PC-3 (cell line): ENCODE data around the gene GRB10. TPM values are rescaled to one million over a fixed set of nuclear protein-coding genes. Genes with fewer than 3 reads are reported as not detected.
"Not testable (repeated sequence)": the region's sequence is repeated elsewhere in the genome, so short reads cannot be mapped to it uniquely, and the experiment has no call there.

Experiments
- ATAC-seq: fragments of 200-7000 bp; cut with Tn5 transposase; 2 replicates; pipeline ENCODE4 v1.9.1; 2020; ENCODE audit warnings: mild to moderate bottlenecking, moderate library complexity
- BruUV-seq: library from RNA; stranded (reverse); fragments of 400-500 nt; replicated peaks from 2 replicates; lab custom pipeline; 2021; lab: Mats Ljungman, UMichigan
- CTCF ChIA-PET: fragments of 300-600 bp; sonication (Branson Sonifier 250); formaldehyde crosslinking; loops from one replicate; lab custom pipeline; 2022; ENCODE audit warnings: antibody characterized with exemption; lab: Charles Lee
- POLR2A ChIA-PET: fragments of 300-600 bp; sonication (Branson Sonifier 250); formaldehyde crosslinking; loops from one replicate; lab custom pipeline; 2022; ENCODE audit warnings: antibody characterized with exemption; ENCODE audit not compliant: unreplicated experiment; lab: Charles Lee
- DNase-seq: peaks from one replicate; pipeline ENCODE4 v3.0.0-alpha.2; 2015
- H2AFZ ChIP-seq: fragments of 300-600 bp; sonication (generic); 2 replicates; pipeline ENCODE4 v1.6.0; 2016; ENCODE audit warnings: antibody characterized with exemption, low read length
- H3F3A ChIP-seq: fragments of 300-600 bp; sonication (generic); one replicate; pipeline ENCODE4 v1.6.0; 2017; ENCODE audit warnings: antibody characterized with exemption, low read length, control low read depth, mild to moderate bottlenecking; ENCODE audit not compliant: unreplicated experiment
- H3K27ac ChIP-seq: fragments of 300-600 bp; sonication (generic); 2 replicates; pipeline ENCODE4 v1.5.1; 2016; ENCODE audit warnings: mild to moderate bottlenecking, low read length
- H3K27me3 ChIP-seq: fragments of 300-600 bp; sonication (generic); 2 replicates; pipeline ENCODE4 v1.6.1; 2016; ENCODE audit warnings: low read length, mixed read lengths
- H3K36me3 ChIP-seq: fragments of 300-600 bp; sonication (generic); 2 replicates; pipeline ENCODE4 v1.6.1; 2016; ENCODE audit warnings: low read depth, mixed run types, low read length, mixed read lengths
- H3K4me1 ChIP-seq: fragments of 300-600 bp; sonication (generic); 2 replicates; pipeline ENCODE4 v1.5.1; 2016; ENCODE audit warnings: low read length; ENCODE audit not compliant: insufficient read depth
- H3K4me2 ChIP-seq: fragments of 300-600 bp; sonication (generic); 2 replicates; pipeline ENCODE4 v1.6.0; 2016; ENCODE audit warnings: low read length
- H3K4me3 ChIP-seq: fragments of 300-600 bp; sonication (generic); 2 replicates; pipeline ENCODE4 v1.5.1; 2016; ENCODE audit warnings: mild to moderate bottlenecking, low read length, mixed read lengths
- H3K79me2 ChIP-seq: fragments of 300-600 bp; sonication (generic); 2 replicates; pipeline ENCODE4 v1.6.1; 2017; ENCODE audit warnings: low read length, mixed read lengths
- H3K9ac ChIP-seq: fragments of 300-600 bp; sonication (generic); 2 replicates; pipeline ENCODE4 v1.6.0; 2016; ENCODE audit warnings: mild to moderate bottlenecking, low read length
- H3K9me2 ChIP-seq: fragments of 300-600 bp; sonication (generic); replicated peaks from 2 replicates; pipeline ENCODE4 v1.6.1; 2016; ENCODE audit warnings: mixed run types, low read length, mixed read lengths
- H3K9me3 ChIP-seq: fragments of 300-600 bp; sonication (generic); 2 replicates; pipeline ENCODE4 v1.6.1; 2016; ENCODE audit warnings: low read length, mixed read lengths
- H4K20me1 ChIP-seq: fragments of 300-600 bp; sonication (generic); 2 replicates; pipeline ENCODE4 v1.6.1; 2016; ENCODE audit warnings: low read length, mixed read lengths
- EZH2 ChIP-seq: fragments of 300-600 bp; sonication (generic); IDR thresholded peaks from one replicate; pipeline ENCODE4 v1.6.1; 2017; ENCODE audit warnings: antibody characterized with exemption, mild to moderate bottlenecking, low read length; ENCODE audit not compliant: unreplicated experiment
- EZH2phosphoT487 ChIP-seq: fragments of 300-600 bp; sonication (generic); IDR thresholded peaks from 2 replicates; pipeline ENCODE4 v1.6.1; 2018; ENCODE audit warnings: mild to moderate bottlenecking, antibody characterized with exemption, low read length, borderline replicate concordance
- intact Hi-C: fragments of 100-400 bp; cut with micrococcal nuclease; formaldehyde crosslinking; loops from 2 replicates; pipeline ENCODE4 v1.9.0; 2023
- total RNA-seq: library from RNA; depleted of rRNA; stranded (reverse); fragments of >200 nt; gene quantifications from 2 replicates; pipeline ENCODE4 v1.2.3, GENCODE V29; 2014
- TF ChIP-seq, protein P1 (sequence below): fragments of 300-600 bp; sonication (generic); conservative IDR thresholded peaks from 2 replicates; pipeline ENCODE4 v1.5.1; 2017; ENCODE audit warnings: antibody characterized with exemption, low read depth, mild to moderate bottlenecking, low read length

The GRB10 gene
- total RNA-seq, 1 experiment from 2014 or later: 61.3 TPM

DNA sequence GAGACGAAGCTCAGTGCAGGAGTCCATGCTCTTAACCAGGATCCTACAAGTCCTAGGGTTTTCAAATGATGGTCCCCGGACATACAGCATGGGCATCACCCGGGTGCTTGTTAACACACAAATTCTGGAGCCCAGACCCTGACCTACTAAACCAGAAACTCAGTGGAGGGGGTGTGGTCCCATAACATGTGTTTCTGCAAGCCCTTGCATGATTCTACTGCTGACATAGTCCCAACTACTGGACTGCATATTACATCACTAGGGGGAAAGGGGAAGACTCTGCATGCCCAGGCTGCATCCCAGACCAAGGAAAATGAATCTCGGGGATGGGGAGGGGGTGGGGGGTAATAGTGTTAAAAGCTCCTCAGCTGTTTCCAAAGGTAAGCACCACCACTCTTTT is 40.3 kb downstream of the GRB10 start:
- DNase-seq (no peak), ATAC-seq (no peak)
- CTCF ChIA-PET: interaction anchor here (0.7 kb wide), 1 partner anchor 303 kb away, joined by 6 read pairs; no protein-coding TSS in a partner anchor
- H3K27ac ChIP-seq: no peak overlapping the region
- POLR2A ChIA-PET: no interaction called here
- no peak overlapping the region for H3K4me2 ChIP-seq
- BruUV-seq: no TSS peak
- TF ChIP-seq EZH2phosphoT487 (no peak), EZH2 (no peak)
- TF ChIP-seq, protein P1, sequence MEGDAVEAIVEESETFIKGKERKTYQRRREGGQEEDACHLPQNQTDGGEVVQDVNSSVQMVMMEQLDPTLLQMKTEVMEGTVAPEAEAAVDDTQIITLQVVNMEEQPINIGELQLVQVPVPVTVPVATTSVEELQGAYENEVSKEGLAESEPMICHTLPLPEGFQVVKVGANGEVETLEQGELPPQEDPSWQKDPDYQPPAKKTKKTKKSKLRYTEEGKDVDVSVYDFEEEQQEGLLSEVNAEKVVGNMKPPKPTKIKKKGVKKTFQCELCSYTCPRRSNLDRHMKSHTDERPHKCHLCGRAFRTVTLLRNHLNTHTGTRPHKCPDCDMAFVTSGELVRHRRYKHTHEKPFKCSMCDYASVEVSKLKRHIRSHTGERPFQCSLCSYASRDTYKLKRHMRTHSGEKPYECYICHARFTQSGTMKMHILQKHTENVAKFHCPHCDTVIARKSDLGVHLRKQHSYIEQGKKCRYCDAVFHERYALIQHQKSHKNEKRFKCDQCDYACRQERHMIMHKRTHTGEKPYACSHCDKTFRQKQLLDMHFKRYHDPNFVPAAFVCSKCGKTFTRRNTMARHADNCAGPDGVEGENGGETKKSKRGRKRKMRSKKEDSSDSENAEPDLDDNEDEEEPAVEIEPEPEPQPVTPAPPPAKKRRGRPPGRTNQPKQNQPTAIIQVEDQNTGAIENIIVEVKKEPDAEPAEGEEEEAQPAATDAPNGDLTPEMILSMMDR: no peak
- H3K27me3 ChIP-seq: no peaks in the 10 kb centered on the region
- peaks cover 74% of the 10 kb centered on the region for H3K79me2 ChIP-seq
- no peaks in the 10 kb centered on the region for H3F3A ChIP-seq
- H3K9ac ChIP-seq: no peak overlapping the region
- H3K9me2 ChIP-seq: no peaks in the 10 kb centered on the region
- H4K20me1 ChIP-seq: peaks cover 33% of the 10 kb centered on the region
- no peak overlapping the region for H3K4me3 ChIP-seq
- H3K4me1 ChIP-seq: peaks cover 20% of the 10 kb centered on the region
- peaks cover 4% of the 10 kb centered on the region for H3K36me3 ChIP-seq
- H3K9me3 ChIP-seq: no peaks in the 10 kb centered on the region
- H2AFZ ChIP-seq: no peak overlapping the region
- intact Hi-C loops: no loop called here

DNA sequence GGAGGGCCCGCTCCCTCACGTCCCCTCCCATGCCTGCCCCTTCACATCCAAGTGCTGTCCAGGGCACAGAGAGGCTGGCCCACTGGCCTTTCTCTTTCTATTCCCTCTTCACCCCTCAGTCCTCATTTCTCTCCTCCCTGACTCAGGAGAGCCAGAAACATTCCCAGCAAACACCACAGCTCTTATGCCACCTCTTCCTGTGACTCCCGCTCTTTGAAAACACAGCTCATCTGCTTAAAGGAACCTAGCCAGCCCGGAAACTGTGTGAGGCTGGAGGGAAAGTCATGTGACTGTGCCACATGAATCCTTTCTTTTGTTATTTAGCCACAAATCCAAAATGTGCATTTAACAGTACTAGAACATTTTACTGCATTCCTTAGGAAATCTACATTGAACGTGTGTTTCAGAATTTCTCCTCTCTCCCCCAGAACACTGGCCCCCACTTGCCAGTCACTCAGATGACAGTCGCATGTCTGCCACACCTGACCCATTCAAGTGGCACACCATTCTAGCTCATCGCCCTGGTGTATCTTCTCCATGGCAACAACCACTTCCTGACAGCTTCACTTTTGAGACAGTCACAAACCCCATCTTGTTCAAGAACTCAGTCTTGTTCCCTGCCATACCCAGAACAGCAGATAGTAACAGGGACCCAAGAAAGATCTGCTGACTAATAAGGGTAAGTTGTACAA is 42.8 kb downstream of the GRB10 start:
- H3F3A ChIP-seq: no peaks in the 10 kb centered on the region
- no peaks in the 10 kb centered on the region for H3K27me3 ChIP-seq
- H3K27ac ChIP-seq: no peak overlapping the region
- no peaks in the 10 kb centered on the region for H3K9me2 ChIP-seq
- no peaks in the 10 kb centered on the region for H3K9me3 ChIP-seq
- H3K9ac ChIP-seq: no peak overlapping the region
- TF ChIP-seq, protein P1: no peak
- TF ChIP-seq EZH2 (no peak), EZH2phosphoT487 (no peak)
- no peak overlapping the region for H2AFZ ChIP-seq
- no peak overlapping the region for H3K4me2 ChIP-seq
- H3K36me3 ChIP-seq: peaks cover 3% of the 10 kb centered on the region; the same call in 1 of the 2 replicates
- ChIA-PET CTCF (no interaction called here), POLR2A (no interaction called here)
- H3K79me2 ChIP-seq: peaks cover 88% of the 10 kb centered on the region
- H4K20me1 ChIP-seq: peaks cover 26% of the 10 kb centered on the region
- no TSS peak for BruUV-seq
- H3K4me3 ChIP-seq: no peak overlapping the region
- peaks cover 20% of the 10 kb centered on the region for H3K4me1 ChIP-seq
- ATAC-seq: peak; percentile 39
- intact Hi-C loops: no loop called here
- no peak for DNase-seq

DNA sequence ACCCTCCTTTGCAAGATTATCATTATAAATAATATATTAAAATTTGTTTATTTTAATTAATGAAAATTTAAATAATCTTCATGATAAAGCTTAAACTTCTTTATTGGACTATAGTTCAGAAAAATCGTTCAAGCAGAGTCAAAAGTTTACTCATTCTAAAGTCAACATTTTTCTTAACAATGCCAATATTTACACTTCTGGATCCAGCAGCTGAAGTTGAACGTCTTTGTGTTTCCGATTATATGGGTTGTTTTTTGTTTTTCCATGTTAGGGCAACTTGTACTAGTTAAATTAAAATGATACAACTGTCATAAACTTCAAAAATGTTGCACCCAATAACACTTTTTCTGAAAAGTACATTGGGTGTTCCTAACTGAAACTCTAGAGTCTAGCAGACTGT is 43.8 kb downstream of the GRB10 start:
- H3K4me2 ChIP-seq: peak overlapping the region; percentile 52
- ATAC-seq: peak; percentile 75
- H3K36me3 ChIP-seq: peaks cover 3% of the 10 kb centered on the region; the same call in 1 of the 2 replicates
- no peak for TF ChIP-seq EZH2phosphoT487
- H3K79me2 ChIP-seq: peaks cover 97% of the 10 kb centered on the region
- no peaks in the 10 kb centered on the region for H3K27me3 ChIP-seq
- CTCF ChIA-PET: no interaction called here
- H3K9me2 ChIP-seq: no peaks in the 10 kb centered on the region
- peak; percentile 44 for DNase-seq
- POLR2A ChIA-PET: interaction anchor here (0.7 kb wide), 1 partner anchor 21 kb away, joined by 3 read pairs; no protein-coding TSS in a partner anchor
- peaks cover 29% of the 10 kb centered on the region for H3K4me1 ChIP-seq
- intact Hi-C loops: no loop called here
- no peak overlapping the region for H3K27ac ChIP-seq
- H2AFZ ChIP-seq: no peak overlapping the region
- H3F3A ChIP-seq: no peaks in the 10 kb centered on the region
- H3K9ac ChIP-seq: no peak overlapping the region
- H4K20me1 ChIP-seq: peaks cover 34% of the 10 kb centered on the region
- no TSS peak for BruUV-seq
- H3K9me3 ChIP-seq: no peaks in the 10 kb centered on the region
- H3K4me3 ChIP-seq: no peak overlapping the region

DNA sequence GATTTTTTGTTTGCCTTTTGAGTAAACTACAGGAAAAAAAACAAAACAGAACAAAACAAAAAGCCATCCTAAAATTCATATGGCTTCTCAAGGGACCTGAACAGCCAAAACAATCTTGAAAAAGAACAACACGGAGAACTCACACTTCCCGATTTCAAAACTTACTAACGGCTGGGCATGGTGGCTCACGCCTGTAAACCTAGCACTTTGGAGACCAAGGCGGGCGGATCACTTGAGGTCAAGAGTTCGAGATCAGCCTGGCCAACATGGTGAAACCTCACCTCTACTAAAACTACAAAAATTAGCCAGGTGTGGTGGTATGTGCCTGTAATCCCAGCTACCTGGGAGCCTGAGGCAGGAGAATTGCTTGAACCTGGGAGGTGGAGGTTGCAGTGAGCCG is 46.9 kb downstream of the GRB10 start:
- Histone ChIP-seq H4K20me1 (peaks cover 39% of the 10 kb centered on the region), H3K4me1 (peaks cover 40% of the 10 kb centered on the region), H3K79me2 (peaks cover 93% of the 10 kb centered on the region), H3K36me3 (peaks cover 11% of the 10 kb centered on the region; the same call in 1 of the 2 replicates)
- H3K9ac ChIP-seq, DNase-seq, H3K4me3 ChIP-seq, H3F3A ChIP-seq, BruUV-seq, H3K9me2 ChIP-seq, H3K4me2 ChIP-seq, H3K9me3 ChIP-seq, CTCF ChIA-PET, H3K27ac ChIP-seq, H2AFZ ChIP-seq, intact Hi-C loops, ATAC-seq, H3K27me3 ChIP-seq: not testable (repeated sequence)
- POLR2A ChIA-PET: interaction anchor here (0.7 kb wide), 1 partner anchor 115 kb away, joined by 5 read pairs; no protein-coding TSS in a partner anchor
